ENCODE results near the gene CDCA7.
"Not testable (repeated sequence)": the region's sequence is repeated elsewhere in the genome, so short reads cannot be mapped to it uniquely, and the experiment has no call there.

CDCA7 gene

GRCh38 chr2:173404841-173405750 lies 50.4 kb downstream of the CDCA7 start:
- DNase-seq (ENCODE audit: low spot score), result no peak

- DNase-seq (ENCODE audit: low spot score), result no peak
Observed at GRCh38 chr2:173407176-173407575, 52.5 kb downstream of the CDCA7 start.

DNA sequence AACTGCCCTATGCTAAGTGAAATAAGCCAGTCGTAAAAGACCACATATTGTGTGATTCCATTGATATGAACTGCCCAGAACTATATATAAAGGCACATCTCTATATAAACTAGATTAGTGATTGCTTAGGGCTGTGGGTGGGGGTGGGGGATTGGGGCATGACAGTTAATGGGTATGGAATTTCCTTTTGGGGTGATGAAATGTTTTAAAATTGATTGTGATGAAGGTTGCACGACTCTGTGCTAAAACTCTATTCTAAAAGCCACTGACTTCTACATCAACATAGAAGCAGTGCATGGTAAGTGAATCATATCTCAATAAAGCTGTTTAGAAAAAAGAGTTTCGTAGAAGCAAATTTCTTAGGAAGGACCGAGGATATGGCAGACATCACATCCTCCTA lies 53.0 kb downstream of the CDCA7 start:
- no peak for DNase-seq (ENCODE audit: low spot score)

GRCh38 chr2:173410579-173410978 lies 55.9 kb downstream of the CDCA7 start:
- no peak for DNase-seq (ENCODE audit: low spot score)

DNA sequence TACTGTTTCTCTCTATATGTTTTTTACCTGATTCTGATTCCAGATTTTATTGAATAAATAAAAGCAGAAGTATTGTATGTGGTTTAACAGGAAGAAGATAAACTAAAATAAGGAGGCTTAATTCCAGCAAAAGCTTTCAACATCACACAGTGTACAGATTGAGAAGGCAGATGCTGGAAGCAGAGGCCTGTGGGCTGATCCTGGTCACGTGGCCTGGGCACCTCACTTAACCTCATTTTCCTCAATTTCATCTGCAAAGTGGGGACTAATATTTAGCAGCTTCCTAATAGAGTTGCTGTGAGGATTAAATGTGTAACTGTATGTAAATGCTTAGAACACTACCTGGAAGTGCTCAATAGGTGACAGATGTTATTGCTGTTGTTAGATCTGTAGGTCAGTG lies 58.0 kb downstream of the CDCA7 start:
- DNase-seq (ENCODE audit: low spot score), result no peak

DNA sequence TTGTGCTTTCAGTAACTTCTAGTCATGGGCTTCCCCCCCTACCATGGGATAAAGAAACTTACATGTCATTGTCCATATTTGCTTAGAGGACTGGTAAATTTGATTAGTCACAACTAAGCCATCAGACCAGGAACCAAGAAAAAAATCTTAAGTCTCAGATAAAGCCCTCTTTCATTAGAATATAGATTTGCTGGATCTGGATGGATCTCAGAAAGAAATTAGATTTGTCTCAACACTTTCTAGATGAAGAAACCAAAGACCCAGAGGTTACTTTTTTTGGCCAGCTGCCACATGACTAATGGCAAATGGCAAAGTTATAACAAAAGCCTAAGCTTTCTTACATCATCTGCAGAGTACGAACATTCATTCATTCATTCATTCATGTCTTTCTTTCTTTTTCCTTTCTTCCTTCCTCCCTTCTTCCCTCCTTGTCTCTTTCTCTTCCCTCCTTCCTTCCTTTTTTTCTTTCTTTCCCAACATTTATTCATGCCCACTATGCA lies 60.2 kb downstream of the CDCA7 start:
- no peak for DNase-seq (ENCODE audit: low spot score)

- no peak for DNase-seq (ENCODE audit: low spot score)
Observed at GRCh38 chr2:173415431-173416381, 61.0 kb downstream of the CDCA7 start.

- DNase-seq (ENCODE audit: low spot score), result not testable (repeated sequence)
Observed at GRCh38 chr2:173416415-173417152, 61.9 kb downstream of the CDCA7 start.

- no peak for DNase-seq (ENCODE audit: low spot score)
Observed at GRCh38 chr2:173417341-173417740, 62.7 kb downstream of the CDCA7 start.

GRCh38 chr2:173417802-173418201 lies 63.1 kb downstream of the CDCA7 start:
- DNase-seq (ENCODE audit: low spot score), result no peak
